Tibial artery (tissue), 4 donors: ENCODE measurements around the gene SLC1A3.

Experiments
- DNase-seq, 2 donors: peaks; one replicate each; pipeline ENCODE4 v3.0.0-alpha.2; 2019
- H3K27ac ChIP-seq, 2 donors: fragments of 200-600 bp; sonication (generic) in 1 of 2; 1 replicate in 1 of 2; 2 replicates in 1 of 2; pipeline ENCODE4 v1.5.1; 2018 to 2019; ENCODE audit warnings: mild to moderate bottlenecking in 1 of 2
- H3K27me3 ChIP-seq, 2 donors: fragments of 200-600 bp; sonication (generic) in 1 of 2; one replicate each; pipeline versions ENCODE4 v1.5.1 to v1.6.0; 2016 to 2019
- H3K36me3 ChIP-seq, 3 donors: fragments of 200-600 bp; sonication (generic) in 2 of 3; one replicate each; pipeline ENCODE4 v1.5.1; 2016 to 2019; ENCODE audit warnings: mild to moderate bottlenecking in 2 of 3
- H3K4me1 ChIP-seq, 4 donors: fragments of 200-600 bp; sonication (generic) in 2 of 4; 1 replicate in 3 of 4; 2 replicates in 1 of 4; pipeline ENCODE4 v1.5.1; 2016 to 2019
- H3K4me3 ChIP-seq, 2 donors: fragments of 200-600 bp; sonication (generic) in 1 of 2; 1 replicate in 1 of 2; 2 replicates in 1 of 2; pipeline ENCODE4 v1.5.1; 2018 to 2019; ENCODE audit warnings: mild to moderate bottlenecking in 2 of 2
- H3K9me3 ChIP-seq, 3 donors: fragments of 200-600 bp; sonication (generic) in 1 of 3; one replicate each; pipeline ENCODE4 v1.5.1; 2016 to 2019
- intact Hi-C: fragments of 100-400 bp; cut with DNase I; formaldehyde crosslinking; loops from one replicate; pipeline ENCODE4 v1.15.0; 2023; ENCODE audit warnings: low total_unique reads
- TF ChIP-seq, protein P1 (sequence below), 2 experiments: fragments of 200-600 bp in 1 of 2; fragments of 450-650 bp in 1 of 2; IDR thresholded peaks; one replicate each; pipeline ENCODE4 v1.5.1; 2017 to 2019; ENCODE audit warnings: antibody characterized with exemption in 2 of 2, mild to moderate bottlenecking in 1 of 2, moderate library complexity in 1 of 2

The SLC1A3 gene

DNA sequence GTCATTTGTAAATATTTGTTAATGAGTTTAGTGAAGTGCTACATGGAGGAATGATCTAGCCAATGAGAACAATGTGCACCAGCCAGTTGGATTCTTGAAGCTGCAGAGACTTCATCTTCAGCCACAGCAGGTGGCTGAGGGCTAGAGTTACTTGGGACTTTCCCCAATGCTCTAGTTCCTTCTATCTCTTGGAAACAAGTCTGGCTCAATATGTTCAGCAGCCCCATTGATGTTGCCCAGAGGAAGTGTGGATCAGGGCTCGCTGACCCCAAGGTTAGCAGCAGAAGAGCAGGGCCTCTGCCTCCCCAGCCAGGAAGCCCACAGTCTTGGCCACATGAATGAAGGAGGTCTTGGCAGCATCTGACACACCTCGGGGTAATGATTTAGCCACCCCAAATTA lies 117.5 kb downstream of the SLC1A3 start:
- no peaks in the 10 kb centered on the region for H3K4me1 ChIP-seq
- no peaks in the 10 kb centered on the region for H3K36me3 ChIP-seq
- no peaks in the 10 kb centered on the region for H3K9me3 ChIP-seq
- peaks cover 0 to 5% of the 10 kb centered on the region in 2 donors for H3K27me3 ChIP-seq
- intact Hi-C loops = no loop called here
- H3K4me3 ChIP-seq = no peak overlapping the region
- DNase-seq = no peak
- no peak overlapping the region for H3K27ac ChIP-seq
- TF ChIP-seq, protein P1, sequence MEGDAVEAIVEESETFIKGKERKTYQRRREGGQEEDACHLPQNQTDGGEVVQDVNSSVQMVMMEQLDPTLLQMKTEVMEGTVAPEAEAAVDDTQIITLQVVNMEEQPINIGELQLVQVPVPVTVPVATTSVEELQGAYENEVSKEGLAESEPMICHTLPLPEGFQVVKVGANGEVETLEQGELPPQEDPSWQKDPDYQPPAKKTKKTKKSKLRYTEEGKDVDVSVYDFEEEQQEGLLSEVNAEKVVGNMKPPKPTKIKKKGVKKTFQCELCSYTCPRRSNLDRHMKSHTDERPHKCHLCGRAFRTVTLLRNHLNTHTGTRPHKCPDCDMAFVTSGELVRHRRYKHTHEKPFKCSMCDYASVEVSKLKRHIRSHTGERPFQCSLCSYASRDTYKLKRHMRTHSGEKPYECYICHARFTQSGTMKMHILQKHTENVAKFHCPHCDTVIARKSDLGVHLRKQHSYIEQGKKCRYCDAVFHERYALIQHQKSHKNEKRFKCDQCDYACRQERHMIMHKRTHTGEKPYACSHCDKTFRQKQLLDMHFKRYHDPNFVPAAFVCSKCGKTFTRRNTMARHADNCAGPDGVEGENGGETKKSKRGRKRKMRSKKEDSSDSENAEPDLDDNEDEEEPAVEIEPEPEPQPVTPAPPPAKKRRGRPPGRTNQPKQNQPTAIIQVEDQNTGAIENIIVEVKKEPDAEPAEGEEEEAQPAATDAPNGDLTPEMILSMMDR (IDR thresholded peaks at IDR 0.05) = no peak

DNA sequence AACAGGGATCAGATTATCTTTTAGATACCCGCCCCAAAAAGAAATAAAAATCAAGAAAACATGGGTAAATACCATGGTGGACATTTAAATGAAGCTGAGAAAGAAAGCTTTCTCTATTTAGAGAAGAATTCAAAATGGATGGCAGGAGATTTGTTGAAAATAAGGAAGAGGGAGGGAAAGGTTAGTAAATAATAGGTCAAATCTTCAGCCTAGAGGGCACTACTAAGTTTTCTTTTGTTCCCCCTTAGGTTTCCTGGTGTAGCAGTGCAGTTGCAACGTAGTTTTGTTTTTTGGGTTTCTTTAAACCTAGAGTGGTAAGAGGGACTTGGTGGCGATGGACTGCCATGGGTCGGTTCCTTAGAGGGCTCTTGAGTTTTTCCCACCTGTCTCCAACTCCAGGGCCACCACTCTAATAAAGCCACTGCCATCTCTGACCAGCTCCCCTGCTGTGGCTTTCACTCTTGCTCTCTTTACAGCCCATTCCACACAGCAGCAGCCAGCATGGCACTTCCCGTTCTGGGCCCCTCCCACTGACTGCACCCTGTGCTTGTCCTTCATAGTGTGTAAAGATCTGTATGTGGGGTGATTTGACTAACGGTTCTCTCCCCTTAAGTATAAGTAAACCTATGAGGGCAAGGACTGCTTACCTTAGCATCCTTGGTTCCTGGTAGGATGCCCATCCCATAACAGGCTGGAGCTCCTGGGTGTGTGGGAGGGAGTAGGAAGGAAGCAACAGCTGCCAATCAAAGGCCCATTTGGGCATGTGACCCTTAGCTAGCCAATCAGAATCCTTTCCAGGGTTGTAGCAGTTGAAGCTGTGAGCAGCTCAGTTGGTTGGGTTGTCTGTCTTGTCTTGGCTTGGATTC lies 118.3 kb downstream of the SLC1A3 start:
- H3K27ac ChIP-seq = no peak overlapping the region
- no peaks in the 10 kb centered on the region for H3K4me1 ChIP-seq
- H3K36me3 ChIP-seq = no peaks in the 10 kb centered on the region
- intact Hi-C loops = no loop called here
- H3K27me3 ChIP-seq = peaks cover 0 to 5% of the 10 kb centered on the region in 2 donors
- no peaks in the 10 kb centered on the region for H3K9me3 ChIP-seq
- DNase-seq = peak; percentile 52 to 69
- no peak overlapping the region for H3K4me3 ChIP-seq
- TF ChIP-seq, protein P1 (IDR thresholded peaks at IDR 0.05) = no peak

DNA sequence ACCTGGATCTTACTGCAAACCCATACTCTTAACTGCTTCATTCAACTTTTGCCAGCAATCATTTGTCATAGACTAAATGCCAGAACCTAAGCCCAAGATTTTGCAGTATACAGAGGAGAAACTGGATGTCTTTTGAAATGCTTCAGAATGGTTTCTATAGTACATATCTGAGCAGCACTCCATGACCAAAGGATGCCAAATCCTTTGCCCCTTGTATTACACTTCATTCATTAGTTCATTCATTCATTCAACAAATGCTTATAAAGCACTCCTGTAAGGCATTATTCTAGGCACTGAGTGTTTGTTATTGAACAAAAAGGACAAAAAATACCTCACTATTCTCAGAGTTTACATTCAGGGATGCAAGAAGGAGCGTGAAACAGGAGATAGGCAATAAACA lies 119.9 kb downstream of the SLC1A3 start:
- Histone ChIP-seq H3K9me3 (no peaks in the 10 kb centered on the region), H3K36me3 (no peaks in the 10 kb centered on the region), H3K27me3 (peaks cover 0 to 5% of the 10 kb centered on the region in 2 donors), H3K4me1 (no peaks in the 10 kb centered on the region), H3K4me3 (no peak overlapping the region), H3K27ac (no peak overlapping the region)
- TF ChIP-seq, protein P1 (IDR thresholded peaks at IDR 0.05) = no peak
- intact Hi-C loops = no loop called here
- no peak for DNase-seq

DNA sequence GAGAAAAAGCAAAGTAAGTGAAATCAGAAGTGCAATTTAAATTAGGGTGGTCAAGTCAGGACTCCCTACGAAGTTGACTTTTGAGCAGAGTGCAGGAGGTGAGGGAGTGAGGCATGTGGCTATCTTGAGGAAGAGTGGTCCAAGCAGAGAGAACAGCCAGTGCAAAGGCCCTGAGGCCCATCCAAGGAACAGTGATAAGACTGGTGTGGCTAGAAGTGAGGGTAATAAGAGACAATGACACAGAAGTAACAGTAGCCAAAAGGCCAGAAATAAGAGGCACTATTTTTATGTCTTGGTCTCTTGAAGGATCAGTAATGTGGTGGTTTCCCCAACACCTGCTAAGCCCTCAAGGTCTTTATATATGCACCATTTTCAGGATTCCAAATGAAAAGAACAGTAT lies 120.4 kb downstream of the SLC1A3 start:
- TF ChIP-seq, protein P1 (IDR thresholded peaks at IDR 0.05) = no peak
- Histone ChIP-seq H3K27me3 (peaks cover 0 to 5% of the 10 kb centered on the region in 2 donors), H3K27ac (no peak overlapping the region), H3K4me3 (no peak overlapping the region), H3K9me3 (no peaks in the 10 kb centered on the region), H3K36me3 (no peaks in the 10 kb centered on the region), H3K4me1 (no peaks in the 10 kb centered on the region)
- DNase-seq = no peak
- intact Hi-C loops = no loop called here

DNA sequence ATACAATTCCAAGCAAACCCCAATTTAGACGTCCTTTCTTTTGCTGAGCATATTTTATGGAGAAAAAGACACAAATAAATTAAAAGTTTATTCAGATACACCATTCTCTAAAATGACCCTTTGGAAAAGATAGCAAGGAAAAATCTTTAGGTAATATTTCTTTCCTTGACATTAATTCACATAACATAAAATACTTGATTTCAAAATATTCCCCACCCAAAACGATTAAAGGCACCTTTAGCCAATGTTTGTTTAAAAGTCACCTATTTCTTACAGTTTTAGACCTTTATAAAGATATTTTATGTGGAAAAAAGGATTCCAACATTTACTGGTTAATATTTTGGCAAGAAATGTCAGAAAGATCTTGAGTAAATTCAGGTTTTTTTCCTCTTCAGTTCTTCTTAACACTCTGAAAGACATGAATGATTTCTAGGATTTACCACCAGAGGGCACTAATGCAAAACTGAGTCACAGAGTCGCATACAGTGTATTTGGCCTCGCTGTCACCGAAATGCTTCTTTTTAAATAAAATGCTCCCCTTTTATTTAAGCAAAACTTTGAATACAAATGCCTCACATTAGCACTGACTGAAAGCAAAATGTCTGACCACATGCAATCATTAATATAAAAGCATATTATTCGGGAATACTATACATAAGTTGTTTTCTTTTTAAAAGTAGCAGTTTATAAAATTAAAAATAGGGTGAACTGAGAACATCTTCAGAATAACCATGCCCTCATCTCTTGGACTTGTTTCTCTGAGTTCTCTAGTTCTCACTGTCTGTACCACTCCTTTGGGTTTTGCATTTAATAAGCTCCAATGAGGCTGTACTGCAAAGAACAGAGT lies 122.5 kb downstream of the SLC1A3 start:
- intact Hi-C loops = no loop called here
- H3K27me3 ChIP-seq = peaks cover 0 to 9% of the 10 kb centered on the region in 2 donors
- H3K27ac ChIP-seq = no peak overlapping the region
- H3K4me3 ChIP-seq = no peak overlapping the region
- no peaks in the 10 kb centered on the region for H3K4me1 ChIP-seq
- no peak for DNase-seq
- TF ChIP-seq, protein P1 (IDR thresholded peaks at IDR 0.05) = peak; percentile 63 to 67
- no peaks in the 10 kb centered on the region for H3K9me3 ChIP-seq
- H3K36me3 ChIP-seq = no peaks in the 10 kb centered on the region
